Ovary (tissue), 9 donors: ENCODE results near the gene SPP1. TPM values are rescaled to one million over a fixed set of nuclear protein-coding genes. Genes with fewer than 3 reads are reported as not detected.

ENCODE experiments used
- DNase-seq, 5 donors: peaks; one replicate each; pipeline ENCODE4 v3.0.0-alpha.2; 2019 to 2020
- H3K27ac ChIP-seq, 2 donors: fragments of 200-600 bp; one replicate each; pipeline versions ENCODE4 v1.5.1 to v1.8.0; 2019 to 2022
- H3K27me3 ChIP-seq: fragments of 200-600 bp; one replicate; pipeline ENCODE4 v1.8.0; 2022
- H3K36me3 ChIP-seq: fragments of 200-600 bp; sonication (generic); one replicate; pipeline ENCODE4 v1.5.1; 2019
- H3K4me1 ChIP-seq: one replicate; pipeline ENCODE4 v1.8.1; 2013; ENCODE audit warnings: mild to moderate bottlenecking, moderate library complexity; ENCODE audit not compliant: insufficient read depth
- H3K4me3 ChIP-seq: fragments of 200-600 bp; sonication (generic); one replicate; pipeline ENCODE4 v1.5.1; 2017
- H3K9me3 ChIP-seq, 2 donors: fragments of 200-600 bp in 1 of 2; sonication (generic) in 1 of 2; one replicate each; pipeline versions ENCODE4 v1.5.1 to v1.8.1; 2013 to 2019; ENCODE audit warnings: mild to moderate bottlenecking in 1 of 2, moderate library complexity in 1 of 2
- EP300 ChIP-seq: sonication (generic); formaldehyde crosslinking; IDR thresholded peaks from one replicate; pipeline ENCODE4 v1.6.1; 2017; ENCODE audit warnings: antibody characterized with exemption
- POLR2A ChIP-seq: fragments of 450-650 bp; IDR thresholded peaks from one replicate; pipeline ENCODE4 v1.6.1; 2017; ENCODE audit warnings: antibody characterized with exemption, mild to moderate bottlenecking, moderate library complexity
- WGBS, 3 donors: extraction: QIAGEN DNeasy Blood & Tissue Kit in 1 of 3; methylation state at CpG; one replicate each; pipeline versions ENCODE4 v1.1.5 to v1.1.7; 2013 to 2017; 5-methylcytosine and 5-hydroxymethylcytosine counted together
- intact Hi-C, 4 donors: fragments of 100-400 bp; cut with DNase I; formaldehyde crosslinking; loops; one replicate each; pipeline versions ENCODE4 v1.11.0 to v1.15.1; 2022 to 2023
- polyA plus RNA-seq, 2 donors: library from polyadenylated mRNA; stranded (reverse); fragments of 200-250 nt in 1 of 2; fragments of 350-450 nt in 1 of 2; fragmentation: Illumina TruSeq in 1 of 2; extraction: RNeasy Lipid Tissue Mini Kit (QIAGEN cat#74804) in 1 of 2; gene quantifications; one replicate each; pipeline ENCODE4 v1.2.3, GENCODE V29; 2013 to 2014
- total RNA-seq, 7 donors: library from RNA; depleted of rRNA in 2 of 7; stranded (reverse); fragments of >200 nt in 2 of 7; fragmentation: NEBNext Ultra II Directional in 3 of 7; extraction: Animal tissue kit (Norgen Biotek cat#: 25700) in 3 of 7; gene quantifications; one replicate each; pipeline versions ENCODE4 v1.1.0 to v1.2.4, GENCODE V29; 2016 to 2023
- TF ChIP-seq, protein P1 (sequence below), 3 donors: fragments of 450-650 bp in 2 of 3; fragments of 200-600 bp in 1 of 3; IDR thresholded peaks; one replicate each; pipeline versions ENCODE4 v1.5.1 to v1.8.0; 2016 to 2022; ENCODE audit warnings: antibody characterized with exemption in 3 of 3, mild to moderate bottlenecking in 1 of 3
- donor health status: DM: no; HTN: no; CAD: no; lungs with moderate emphysema.
- donor health status: DM: no; HTN: no; CAD: no.
- donor health status: Bipolar disorder and iron deficiency.
- donor health status: DM: yes; HTN: yes; CAD: no.
- donor health status: DM: no; HTN: no; CAD: no.
- donor health status: DM: yes; HTN: yes; CAD: no.

Gene SPP1
- total and polyA plus RNA-seq, 9 donors = 5.6 to 88.7 (median 23.7) TPM

GRCh38 chr4:87979810-87980209 is 4.3 kb downstream of the SPP1 start:
- Histone ChIP-seq H3K4me3 (no peak overlapping the region), H3K27me3 (peaks cover 2% of the 10 kb centered on the region), H3K9me3 (no peaks in the 10 kb centered on the region), H3K27ac (no peak overlapping the region), H3K36me3 (no peaks in the 10 kb centered on the region), H3K4me1 (no peaks in the 10 kb centered on the region)
- no peak for DNase-seq
- intact Hi-C loops = no loop called here
- no peak for TF ChIP-seq POLR2A
- no peak for TF ChIP-seq EP300
- TF ChIP-seq, protein P1, sequence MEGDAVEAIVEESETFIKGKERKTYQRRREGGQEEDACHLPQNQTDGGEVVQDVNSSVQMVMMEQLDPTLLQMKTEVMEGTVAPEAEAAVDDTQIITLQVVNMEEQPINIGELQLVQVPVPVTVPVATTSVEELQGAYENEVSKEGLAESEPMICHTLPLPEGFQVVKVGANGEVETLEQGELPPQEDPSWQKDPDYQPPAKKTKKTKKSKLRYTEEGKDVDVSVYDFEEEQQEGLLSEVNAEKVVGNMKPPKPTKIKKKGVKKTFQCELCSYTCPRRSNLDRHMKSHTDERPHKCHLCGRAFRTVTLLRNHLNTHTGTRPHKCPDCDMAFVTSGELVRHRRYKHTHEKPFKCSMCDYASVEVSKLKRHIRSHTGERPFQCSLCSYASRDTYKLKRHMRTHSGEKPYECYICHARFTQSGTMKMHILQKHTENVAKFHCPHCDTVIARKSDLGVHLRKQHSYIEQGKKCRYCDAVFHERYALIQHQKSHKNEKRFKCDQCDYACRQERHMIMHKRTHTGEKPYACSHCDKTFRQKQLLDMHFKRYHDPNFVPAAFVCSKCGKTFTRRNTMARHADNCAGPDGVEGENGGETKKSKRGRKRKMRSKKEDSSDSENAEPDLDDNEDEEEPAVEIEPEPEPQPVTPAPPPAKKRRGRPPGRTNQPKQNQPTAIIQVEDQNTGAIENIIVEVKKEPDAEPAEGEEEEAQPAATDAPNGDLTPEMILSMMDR (IDR thresholded peaks at IDR 0.05) = no peak
- WGBS, 3 donors = 90 to 93% (median 93%) methylated on average over 1 of the region's 1 CpG

DNA sequence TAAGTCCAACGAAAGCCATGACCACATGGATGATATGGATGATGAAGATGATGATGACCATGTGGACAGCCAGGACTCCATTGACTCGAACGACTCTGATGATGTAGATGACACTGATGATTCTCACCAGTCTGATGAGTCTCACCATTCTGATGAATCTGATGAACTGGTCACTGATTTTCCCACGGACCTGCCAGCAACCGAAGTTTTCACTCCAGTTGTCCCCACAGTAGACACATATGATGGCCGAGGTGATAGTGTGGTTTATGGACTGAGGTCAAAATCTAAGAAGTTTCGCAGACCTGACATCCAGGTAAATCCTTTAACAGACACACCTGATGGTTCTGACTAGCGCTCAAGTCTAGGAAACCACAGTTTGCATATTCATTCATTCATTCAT is 6.0 kb downstream of the SPP1 start:
- no peaks in the 10 kb centered on the region for H3K9me3 ChIP-seq
- TF ChIP-seq, protein P1 (IDR thresholded peaks at IDR 0.05) = no peak
- TF ChIP-seq EP300 (no peak), POLR2A (no peak)
- no peak overlapping the region for H3K27ac ChIP-seq
- no peaks in the 10 kb centered on the region for H3K4me1 ChIP-seq
- H3K27me3 ChIP-seq = peaks cover 2% of the 10 kb centered on the region
- 92 to 94% (median 93%) methylated on average over 8 of the region's 8 CpGs for WGBS, 3 donors
- intact Hi-C loops = no loop called here
- no peaks in the 10 kb centered on the region for H3K36me3 ChIP-seq
- no peak for DNase-seq
- no peak overlapping the region for H3K4me3 ChIP-seq

GRCh38 chr4:87982036-87982435 is 6.5 kb downstream of the SPP1 start:
- intact Hi-C loops = no loop called here
- DNase-seq = no peak
- Histone ChIP-seq H3K27ac (no peak overlapping the region), H3K27me3 (peaks cover 2% of the 10 kb centered on the region), H3K4me1 (no peaks in the 10 kb centered on the region), H3K4me3 (no peak overlapping the region), H3K9me3 (no peaks in the 10 kb centered on the region), H3K36me3 (no peaks in the 10 kb centered on the region)
- 85 to 90% (median 86%) methylated on average over 1 of the region's 1 CpG for WGBS, 3 donors
- TF ChIP-seq, protein P1 (IDR thresholded peaks at IDR 0.05) = no peak
- TF ChIP-seq POLR2A (no peak), EP300 (no peak)

DNA sequence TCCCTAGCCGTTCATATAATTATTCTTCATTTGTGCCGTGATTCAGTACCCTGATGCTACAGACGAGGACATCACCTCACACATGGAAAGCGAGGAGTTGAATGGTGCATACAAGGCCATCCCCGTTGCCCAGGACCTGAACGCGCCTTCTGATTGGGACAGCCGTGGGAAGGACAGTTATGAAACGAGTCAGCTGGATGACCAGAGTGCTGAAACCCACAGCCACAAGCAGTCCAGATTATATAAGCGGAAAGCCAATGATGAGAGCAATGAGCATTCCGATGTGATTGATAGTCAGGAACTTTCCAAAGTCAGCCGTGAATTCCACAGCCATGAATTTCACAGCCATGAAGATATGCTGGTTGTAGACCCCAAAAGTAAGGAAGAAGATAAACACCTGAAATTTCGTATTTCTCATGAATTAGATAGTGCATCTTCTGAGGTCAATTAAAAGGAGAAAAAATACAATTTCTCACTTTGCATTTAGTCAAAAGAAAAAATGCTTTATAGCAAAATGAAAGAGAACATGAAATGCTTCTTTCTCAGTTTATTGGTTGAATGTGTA is 7.0 kb downstream of the SPP1 start:
- H3K27me3 ChIP-seq = peaks cover 2% of the 10 kb centered on the region
- H3K4me1 ChIP-seq = no peaks in the 10 kb centered on the region
- TF ChIP-seq POLR2A (no peak), EP300 (no peak)
- TF ChIP-seq, protein P1 (IDR thresholded peaks at IDR 0.05) = no peak
- no peak for DNase-seq
- WGBS, 3 donors = 79 to 91% (median 82%) methylated on average over 13 of the region's 13 CpGs
- H3K9me3 ChIP-seq = no peaks in the 10 kb centered on the region
- H3K36me3 ChIP-seq = no peaks in the 10 kb centered on the region
- H3K27ac ChIP-seq = no peak overlapping the region
- no peak overlapping the region for H3K4me3 ChIP-seq
- intact Hi-C loops = no loop called here
